ENCODE data around the gene RGS11.
"Not testable (repeated sequence)": the region's sequence is repeated elsewhere in the genome, so short reads cannot be mapped to it uniquely, and the experiment has no call there.

Gene RGS11

GRCh38 chr16:245105-245504, 30.6 kb downstream of the RGS11 start:
- Histone ChIP-seq H3K4me3 (ENCODE audit: low read length) (no peak overlapping the region), H3K36me3 (ENCODE audit: control insufficient read depth, insufficient read depth, low read length) (no peaks in the 10 kb centered on the region), H3K27me3 (ENCODE audit: control insufficient read depth, insufficient read depth, low read length) (no peaks in the 10 kb centered on the region), H3K9ac (ENCODE audit: low read length) (no peak overlapping the region), H3K4me1 (ENCODE audit: control insufficient read depth, insufficient read depth, low read length) (no peaks in the 10 kb centered on the region), H3K27ac (ENCODE audit: low read depth, low read length) (no peak overlapping the region)

GRCh38 chr16:243348-243747, 32.4 kb downstream of the RGS11 start:
- Histone ChIP-seq H3K4me3 (ENCODE audit: low read length) (no peak overlapping the region), H3K4me1 (ENCODE audit: control insufficient read depth, insufficient read depth, low read length) (no peaks in the 10 kb centered on the region), H3K36me3 (ENCODE audit: control insufficient read depth, insufficient read depth, low read length) (no peaks in the 10 kb centered on the region), H3K27me3 (ENCODE audit: control insufficient read depth, insufficient read depth, low read length) (no peaks in the 10 kb centered on the region), H3K27ac (ENCODE audit: low read depth, low read length) (no peak overlapping the region), H3K9ac (ENCODE audit: low read length) (no peak overlapping the region)

GRCh38 chr16:242281-242680, 33.5 kb downstream of the RGS11 start:
- H3K4me1 ChIP-seq (ENCODE audit: control insufficient read depth, insufficient read depth, low read length): no peaks in the 10 kb centered on the region
- H3K36me3 ChIP-seq (ENCODE audit: control insufficient read depth, insufficient read depth, low read length): no peaks in the 10 kb centered on the region
- H3K4me3 ChIP-seq (ENCODE audit: low read length): no peak overlapping the region
- H3K9ac ChIP-seq (ENCODE audit: low read length): no peak overlapping the region
- H3K27ac ChIP-seq (ENCODE audit: low read depth, low read length): no peak overlapping the region
- no peaks in the 10 kb centered on the region for H3K27me3 ChIP-seq (ENCODE audit: control insufficient read depth, insufficient read depth, low read length)

GRCh38 chr16:240559-240958, 35.2 kb downstream of the RGS11 start:
- Histone ChIP-seq H3K36me3 (ENCODE audit: control insufficient read depth, insufficient read depth, low read length) (no peaks in the 10 kb centered on the region), H3K27me3 (ENCODE audit: control insufficient read depth, insufficient read depth, low read length) (no peaks in the 10 kb centered on the region), H3K4me3 (ENCODE audit: low read length) (no peak overlapping the region), H3K4me1 (ENCODE audit: control insufficient read depth, insufficient read depth, low read length) (no peaks in the 10 kb centered on the region), H3K9ac (ENCODE audit: low read length) (no peak overlapping the region), H3K27ac (ENCODE audit: low read depth, low read length) (peak overlapping the region; percentile 11)

GRCh38 chr16:239948-240277, 35.8 kb downstream of the RGS11 start:
- Histone ChIP-seq H3K27ac (ENCODE audit: low read depth, low read length) (peak overlapping the region; percentile 11), H3K4me1 (ENCODE audit: control insufficient read depth, insufficient read depth, low read length) (no peaks in the 10 kb centered on the region), H3K36me3 (ENCODE audit: control insufficient read depth, insufficient read depth, low read length) (no peaks in the 10 kb centered on the region), H3K9ac (ENCODE audit: low read length) (no peak overlapping the region), H3K27me3 (ENCODE audit: control insufficient read depth, insufficient read depth, low read length) (no peaks in the 10 kb centered on the region), H3K4me3 (ENCODE audit: low read length) (no peak overlapping the region)

GRCh38 chr16:234468-235305, 41.1 kb downstream of the RGS11 start, which contains the start of gene FAM234A:
TSS of gene FAM234A (plus strand) at chr16:234821. CDS start at chr16:254414, 19,593 bp downstream.
- Histone ChIP-seq H3K27me3 (ENCODE audit: control insufficient read depth, insufficient read depth, low read length) (no peaks in the 10 kb centered on the region), H3K4me1 (ENCODE audit: control insufficient read depth, insufficient read depth, low read length) (no peaks in the 10 kb centered on the region), H3K36me3 (ENCODE audit: control insufficient read depth, insufficient read depth, low read length) (no peaks in the 10 kb centered on the region), H3K4me3 (ENCODE audit: low read length) (peak within 1 kb of the TSS; percentile 83), H3K9ac (ENCODE audit: low read length) (peak within 1 kb of the TSS; percentile 95), H3K27ac (ENCODE audit: low read depth, low read length) (peak within 1 kb of the TSS; percentile 96)

GRCh38 chr16:230949-231348, 44.8 kb downstream of the RGS11 start:
- Histone ChIP-seq H3K27me3 (ENCODE audit: control insufficient read depth, insufficient read depth, low read length) (no peaks in the 10 kb centered on the region), H3K36me3 (ENCODE audit: control insufficient read depth, insufficient read depth, low read length) (peaks cover 10% of the 10 kb centered on the region), H3K4me1 (ENCODE audit: control insufficient read depth, insufficient read depth, low read length) (peaks cover 8% of the 10 kb centered on the region), H3K9ac (ENCODE audit: low read length) (no peak overlapping the region), H3K27ac (ENCODE audit: low read depth, low read length) (no peak overlapping the region), H3K4me3 (ENCODE audit: low read length) (no peak overlapping the region)

- not testable (repeated sequence) for H3K4me1 ChIP-seq (ENCODE audit: control insufficient read depth, insufficient read depth, low read length); H3K9ac ChIP-seq (ENCODE audit: low read length); H3K27me3 ChIP-seq (ENCODE audit: control insufficient read depth, insufficient read depth, low read length); H3K27ac ChIP-seq (ENCODE audit: low read depth, low read length); H3K4me3 ChIP-seq (ENCODE audit: low read length)
- peaks cover 13% of the 10 kb centered on the region for H3K36me3 ChIP-seq (ENCODE audit: control insufficient read depth, insufficient read depth, low read length)
These were observed 45.4 kb downstream of the RGS11 start for GRCh38 chr16:230351-230750.

GRCh38 chr16:229731-230281, 45.9 kb downstream of the RGS11 start:
- Histone ChIP-seq H3K4me1 (ENCODE audit: control insufficient read depth, insufficient read depth, low read length) (peaks cover 8% of the 10 kb centered on the region), H3K27me3 (ENCODE audit: control insufficient read depth, insufficient read depth, low read length) (no peaks in the 10 kb centered on the region), H3K36me3 (ENCODE audit: control insufficient read depth, insufficient read depth, low read length) (peaks cover 13% of the 10 kb centered on the region), H3K9ac (ENCODE audit: low read length) (no peak overlapping the region), H3K4me3 (ENCODE audit: low read length) (peak overlapping the region; percentile 89), H3K27ac (ENCODE audit: low read depth, low read length) (peak overlapping the region; percentile 95)

GRCh38 chr16:228852-229730, 46.7 kb downstream of the RGS11 start, which contains the start of gene LUC7L:
TSS of gene LUC7L (minus strand) at chr16:229449. CDS start at chr16:229339, 110 bp downstream.
- Histone ChIP-seq H3K36me3 (ENCODE audit: control insufficient read depth, insufficient read depth, low read length) (peaks cover 13% of the 10 kb centered on the region), H3K27me3 (ENCODE audit: control insufficient read depth, insufficient read depth, low read length) (no peaks in the 10 kb centered on the region)

GRCh38 chr16:228151-228851, 47.4 kb downstream of the RGS11 start:
- Histone ChIP-seq H3K27ac (ENCODE audit: low read depth, low read length) (peak overlapping the region; percentile 95), H3K36me3 (ENCODE audit: control insufficient read depth, insufficient read depth, low read length) (peaks cover 13% of the 10 kb centered on the region), H3K9ac (ENCODE audit: low read length) (peak overlapping the region; percentile 92), H3K4me1 (ENCODE audit: control insufficient read depth, insufficient read depth, low read length) (peaks cover 8% of the 10 kb centered on the region), H3K27me3 (ENCODE audit: control insufficient read depth, insufficient read depth, low read length) (no peaks in the 10 kb centered on the region), H3K4me3 (ENCODE audit: low read length) (peak overlapping the region; percentile 89)

More at GRCh38 chr16:228852-229730, 46.7 kb downstream of the RGS11 start, which contains the start of gene LUC7L:
- H3K4me1 ChIP-seq (ENCODE audit: control insufficient read depth, insufficient read depth, low read length): peaks cover 8% of the 10 kb centered on the region
- H3K4me3 ChIP-seq (ENCODE audit: low read length): peak within 1 kb of the TSS; percentile 89
- peak within 1 kb of the TSS; percentile 95 for H3K27ac ChIP-seq (ENCODE audit: low read depth, low read length)
- peak within 1 kb of the TSS; percentile 92 for H3K9ac ChIP-seq (ENCODE audit: low read length)

- peaks cover 15% of the 10 kb centered on the region for H3K36me3 ChIP-seq (ENCODE audit: control insufficient read depth, insufficient read depth, low read length)
These were observed 55.7 kb downstream of the RGS11 start for GRCh38 chr16:220021-220420.

More at GRCh38 chr16:220021-220420, 55.7 kb downstream of the RGS11 start:
- H3K27ac ChIP-seq (ENCODE audit: low read depth, low read length): no peak overlapping the region
- H3K9ac ChIP-seq (ENCODE audit: low read length): no peak overlapping the region
- H3K4me3 ChIP-seq (ENCODE audit: low read length): no peak overlapping the region
- H3K4me1 ChIP-seq (ENCODE audit: control insufficient read depth, insufficient read depth, low read length): no peaks in the 10 kb centered on the region
- H3K27me3 ChIP-seq (ENCODE audit: control insufficient read depth, insufficient read depth, low read length): no peaks in the 10 kb centered on the region

Data from rectal smooth muscle tissue (tissue), 1 donor.